SK-N-MC (cell line): ENCODE results near the gene C22orf42.

Experiments
- DNase-seq: peaks from one replicate; pipeline ENCODE4 v3.0.0-alpha.2; 2011; ENCODE audit warnings: low read depth, low spot score
- H3K27ac ChIP-seq: fragments of 200-600 bp; sonication (generic); 2 replicates; pipeline ENCODE4 v1.5.1; 2016; ENCODE audit warnings: mixed run types
- H3K36me3 ChIP-seq: fragments of 200-600 bp; sonication (generic); 2 replicates; pipeline ENCODE4 v1.6.1; 2017; ENCODE audit warnings: antibody characterized with exemption, low read length, mixed read lengths; ENCODE audit not compliant: insufficient read depth
- H3K4me3 ChIP-seq: fragments of 200-600 bp; sonication (generic); 2 replicates; pipeline ENCODE4 v1.5.1; 2016
- H3K9ac ChIP-seq: fragments of 200-600 bp; sonication (generic); 2 replicates; pipeline ENCODE4 v1.8.0; 2017; ENCODE audit warnings: mixed run types, mixed read lengths; ENCODE audit not compliant: insufficient read length
- H3K9me3 ChIP-seq: fragments of 200-600 bp; sonication (generic); 2 replicates; pipeline ENCODE4 v1.6.1; 2017; ENCODE audit warnings: low read depth, mild to moderate bottlenecking, antibody characterized with exemption, low read length, moderate library complexity, mixed read lengths
- EZH2 ChIP-seq: fragments of 200-600 bp; sonication (generic); IDR thresholded peaks from one replicate; pipeline ENCODE4 v1.6.1; 2017; ENCODE audit warnings: antibody characterized with exemption
- FOXP2 ChIP-seq: optimal IDR thresholded peaks from 2 replicates; pipeline ENCODE3; 2011; ENCODE audit warnings: mild to moderate bottlenecking, moderate library complexity; ENCODE audit not compliant: insufficient read depth; ENCODE audit errors: extremely low read length, control extremely low read depth
- POLR2AphosphoS5 ChIP-seq: IDR thresholded peaks from 2 replicates; pipeline ENCODE4 v1.6.1; 2012; ENCODE audit warnings: mild to moderate bottlenecking, low read depth, low read length, borderline replicate concordance

The C22orf42 gene

GRCh38 chr22:32132783-32133182, 26.3 kb downstream of the C22orf42 start:
- Histone ChIP-seq H3K9me3 (no peaks in the 10 kb centered on the region), H3K36me3 (no peaks in the 10 kb centered on the region), H3K9ac (no peak overlapping the region), H3K27ac (no peak overlapping the region), H3K4me3 (no peak overlapping the region)
- TF ChIP-seq POLR2AphosphoS5 = no peak
- TF ChIP-seq EZH2 = no peak
- no peak for TF ChIP-seq FOXP2
- DNase-seq = no peak

GRCh38 chr22:32132126-32132525, 27.0 kb downstream of the C22orf42 start:
- TF ChIP-seq FOXP2 (no peak), EZH2 (no peak), POLR2AphosphoS5 (no peak)
- H3K27ac ChIP-seq = no peak overlapping the region
- H3K9ac ChIP-seq = no peak overlapping the region
- no peaks in the 10 kb centered on the region for H3K36me3 ChIP-seq
- H3K4me3 ChIP-seq = no peak overlapping the region
- no peak for DNase-seq
- no peaks in the 10 kb centered on the region for H3K9me3 ChIP-seq

GRCh38 chr22:32130464-32130863, 28.6 kb downstream of the C22orf42 start:
- no peak for DNase-seq
- no peak overlapping the region for H3K4me3 ChIP-seq
- no peaks in the 10 kb centered on the region for H3K9me3 ChIP-seq
- no peak for TF ChIP-seq POLR2AphosphoS5
- TF ChIP-seq EZH2 = no peak
- no peak for TF ChIP-seq FOXP2
- H3K27ac ChIP-seq = no peak overlapping the region
- H3K9ac ChIP-seq = no peak overlapping the region
- no peaks in the 10 kb centered on the region for H3K36me3 ChIP-seq

- no peak for TF ChIP-seq FOXP2
- no peak for TF ChIP-seq EZH2
- no peak for TF ChIP-seq POLR2AphosphoS5
Observed at GRCh38 chr22:32127904-32128303, 31.2 kb downstream of the C22orf42 start.

GRCh38 chr22:32123657-32124056, 35.4 kb downstream of the C22orf42 start:
- Histone ChIP-seq H3K36me3 (no peaks in the 10 kb centered on the region), H3K9ac (no peak overlapping the region), H3K4me3 (no peak overlapping the region), H3K27ac (no peak overlapping the region), H3K9me3 (no peaks in the 10 kb centered on the region)
- TF ChIP-seq FOXP2 (no peak), EZH2 (no peak), POLR2AphosphoS5 (no peak)
- DNase-seq = no peak

More at GRCh38 chr22:32127904-32128303, 31.2 kb downstream of the C22orf42 start:
- no peaks in the 10 kb centered on the region for H3K9me3 ChIP-seq
- H3K36me3 ChIP-seq = no peaks in the 10 kb centered on the region
- no peak overlapping the region for H3K27ac ChIP-seq
- H3K4me3 ChIP-seq = no peak overlapping the region
- DNase-seq = no peak
- H3K9ac ChIP-seq = no peak overlapping the region

GRCh38 chr22:32122899-32123298, 36.2 kb downstream of the C22orf42 start:
- Histone ChIP-seq H3K27ac (no peak overlapping the region), H3K36me3 (no peaks in the 10 kb centered on the region), H3K9ac (no peak overlapping the region), H3K9me3 (no peaks in the 10 kb centered on the region), H3K4me3 (no peak overlapping the region)
- no peak for DNase-seq
- TF ChIP-seq EZH2 = no peak
- TF ChIP-seq POLR2AphosphoS5 = no peak
- no peak for TF ChIP-seq FOXP2

GRCh38 chr22:32120603-32121002, 38.5 kb downstream of the C22orf42 start:
- Histone ChIP-seq H3K27ac (no peak overlapping the region), H3K36me3 (no peaks in the 10 kb centered on the region), H3K9ac (no peak overlapping the region), H3K9me3 (no peaks in the 10 kb centered on the region), H3K4me3 (no peak overlapping the region)
- TF ChIP-seq POLR2AphosphoS5 (no peak), EZH2 (no peak), FOXP2 (no peak)
- DNase-seq = no peak

- Histone ChIP-seq H3K9me3 (no peaks in the 10 kb centered on the region), H3K36me3 (no peaks in the 10 kb centered on the region), H3K9ac (no peak overlapping the region), H3K27ac (no peak overlapping the region), H3K4me3 (no peak overlapping the region)
- TF ChIP-seq EZH2 = no peak
- TF ChIP-seq POLR2AphosphoS5 = no peak
- no peak for TF ChIP-seq FOXP2
- no peak for DNase-seq
Observed at GRCh38 chr22:32119568-32120235, 39.4 kb downstream of the C22orf42 start.

GRCh38 chr22:32112380-32112779, 46.7 kb downstream of the C22orf42 start:
- Histone ChIP-seq H3K9me3 (no peaks in the 10 kb centered on the region), H3K36me3 (no peaks in the 10 kb centered on the region), H3K9ac (no peak overlapping the region), H3K4me3 (no peak overlapping the region), H3K27ac (no peak overlapping the region)
- no peak for DNase-seq
- no peak for TF ChIP-seq POLR2AphosphoS5
